ENCODE data around the gene SNTA1. TPM values are rescaled to one million over a fixed set of nuclear protein-coding genes. Genes with fewer than 3 reads are reported as not detected.
A peak's percentile ranks its signal among the peaks of the same experiment; 100 is the strongest.

Gene SNTA1
- total and polyA plus RNA-seq, 8 donors: 6.1 to 12.7 (median 10.2) TPM

DNA sequence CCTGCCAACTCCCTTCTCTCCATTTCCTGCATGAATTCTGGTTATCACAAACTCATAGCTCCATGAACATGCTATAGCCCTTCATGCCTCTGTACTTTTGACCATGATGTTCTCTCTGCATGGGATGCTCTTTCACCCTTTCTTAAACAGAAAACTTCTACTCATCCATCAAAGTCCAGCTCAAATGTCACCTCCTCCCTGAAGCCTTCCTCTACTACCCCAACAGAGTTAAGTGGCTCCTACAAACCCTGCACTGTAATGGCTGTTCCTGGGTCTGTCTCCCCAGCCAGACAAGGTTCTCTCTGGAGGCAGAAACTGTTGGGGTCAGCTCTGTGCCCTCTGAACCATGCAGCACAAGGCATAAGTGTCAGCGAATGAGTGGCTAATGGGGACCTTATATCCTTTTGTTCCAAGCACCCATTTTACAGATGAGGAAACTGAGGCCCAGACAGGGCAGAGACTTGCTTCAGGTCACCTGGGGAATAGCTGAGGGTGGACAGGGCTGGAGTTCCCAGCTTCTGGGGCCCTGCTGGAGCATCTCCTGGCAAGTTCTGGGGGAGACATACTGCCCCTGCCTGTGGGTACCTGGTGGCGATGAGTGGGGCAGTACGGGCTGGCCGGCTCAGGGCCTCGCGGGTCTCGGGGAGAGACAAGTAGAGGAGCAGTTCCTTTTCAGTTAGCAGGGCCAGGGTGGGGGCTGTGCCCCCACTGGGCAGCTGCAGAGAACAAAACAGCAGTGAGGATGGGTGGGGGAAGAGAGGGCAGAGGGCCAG is 31.7 kb downstream of the SNTA1 start:
- ATAC-seq: no peak
- peaks cover 0 to 34% of the 10 kb centered on the region in 2 donors for H3K36me3 ChIP-seq
- H3K27me3 ChIP-seq: no peaks in the 10 kb centered on the region
- no peaks in the 10 kb centered on the region for H3K9me3 ChIP-seq
- no peak for DNase-seq
- TF ChIP-seq, protein P1, sequence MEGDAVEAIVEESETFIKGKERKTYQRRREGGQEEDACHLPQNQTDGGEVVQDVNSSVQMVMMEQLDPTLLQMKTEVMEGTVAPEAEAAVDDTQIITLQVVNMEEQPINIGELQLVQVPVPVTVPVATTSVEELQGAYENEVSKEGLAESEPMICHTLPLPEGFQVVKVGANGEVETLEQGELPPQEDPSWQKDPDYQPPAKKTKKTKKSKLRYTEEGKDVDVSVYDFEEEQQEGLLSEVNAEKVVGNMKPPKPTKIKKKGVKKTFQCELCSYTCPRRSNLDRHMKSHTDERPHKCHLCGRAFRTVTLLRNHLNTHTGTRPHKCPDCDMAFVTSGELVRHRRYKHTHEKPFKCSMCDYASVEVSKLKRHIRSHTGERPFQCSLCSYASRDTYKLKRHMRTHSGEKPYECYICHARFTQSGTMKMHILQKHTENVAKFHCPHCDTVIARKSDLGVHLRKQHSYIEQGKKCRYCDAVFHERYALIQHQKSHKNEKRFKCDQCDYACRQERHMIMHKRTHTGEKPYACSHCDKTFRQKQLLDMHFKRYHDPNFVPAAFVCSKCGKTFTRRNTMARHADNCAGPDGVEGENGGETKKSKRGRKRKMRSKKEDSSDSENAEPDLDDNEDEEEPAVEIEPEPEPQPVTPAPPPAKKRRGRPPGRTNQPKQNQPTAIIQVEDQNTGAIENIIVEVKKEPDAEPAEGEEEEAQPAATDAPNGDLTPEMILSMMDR (IDR thresholded peaks at IDR 0.05): no peak
- H3K27ac ChIP-seq: no peak overlapping the region
- intact Hi-C loops (cut with DNase I): no loop called here
- H3K4me1 ChIP-seq: no peaks in the 10 kb centered on the region
- H3K4me3 ChIP-seq: no peak overlapping the region

DNA sequence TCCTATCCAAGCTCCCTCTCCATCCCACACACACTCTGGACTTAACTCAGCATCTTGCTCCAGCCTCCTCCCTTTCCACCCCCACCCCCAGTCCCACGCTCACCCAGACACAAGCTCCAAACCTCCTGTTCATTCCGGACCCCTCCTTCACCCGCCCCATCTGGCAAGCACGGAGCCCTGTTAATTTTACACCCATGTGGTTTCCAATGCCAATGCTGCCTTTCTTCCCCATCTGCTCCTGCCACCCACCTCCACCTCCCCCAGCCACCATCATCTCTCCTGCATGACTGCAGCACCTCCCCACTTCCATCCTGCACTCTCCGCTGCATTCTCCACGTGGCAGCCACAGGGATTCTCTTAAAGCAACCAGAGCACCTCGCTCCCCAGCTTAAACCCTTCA is 32.3 kb downstream of the SNTA1 start:
- H3K36me3 ChIP-seq: peaks cover 0 to 38% of the 10 kb centered on the region in 2 donors
- ATAC-seq (no peak), DNase-seq (no peak)
- TF ChIP-seq, protein P1 (IDR thresholded peaks at IDR 0.05): no peak
- H3K4me3 ChIP-seq: no peak overlapping the region
- intact Hi-C loops (cut with DNase I): no loop called here
- no peaks in the 10 kb centered on the region for H3K27me3 ChIP-seq
- no peak overlapping the region for H3K27ac ChIP-seq
- H3K9me3 ChIP-seq: no peaks in the 10 kb centered on the region
- H3K4me1 ChIP-seq: no peaks in the 10 kb centered on the region

DNA sequence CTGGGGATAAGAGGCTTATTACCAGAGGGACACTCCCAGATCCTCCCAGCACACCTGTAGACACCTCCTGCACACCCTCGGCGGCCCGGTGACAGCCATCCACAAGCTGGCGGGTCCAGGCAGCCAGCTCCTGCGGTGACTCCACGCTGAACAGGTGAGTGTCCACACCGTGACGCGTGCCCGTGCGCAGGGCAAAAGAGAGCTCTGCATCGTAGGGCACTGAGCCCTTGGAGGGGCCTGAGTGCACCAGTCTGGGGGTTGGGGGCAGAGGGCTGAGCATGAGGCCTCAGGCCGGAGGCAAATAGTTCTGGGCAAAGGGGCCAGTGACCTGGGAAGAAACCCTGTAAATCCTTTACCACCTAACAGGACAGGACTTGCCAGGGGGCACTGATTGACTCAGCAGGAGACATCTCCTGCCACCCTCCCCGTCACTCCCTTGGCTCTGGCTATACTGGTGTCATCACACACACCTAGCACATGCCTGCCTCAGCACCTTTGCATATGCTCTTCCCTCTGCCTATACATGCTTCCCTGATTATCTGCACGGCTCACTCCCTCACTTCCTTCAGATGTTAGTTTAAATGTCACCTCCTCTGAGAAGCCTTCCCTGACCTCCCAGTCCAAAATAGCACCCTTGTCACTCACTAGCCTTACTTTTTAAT is 33.4 kb downstream of the SNTA1 start:
- Histone ChIP-seq H3K4me1 (no peaks in the 10 kb centered on the region), H3K36me3 (peaks cover 0 to 40% of the 10 kb centered on the region in 2 donors), H3K9me3 (no peaks in the 10 kb centered on the region), H3K27ac (no peak overlapping the region), H3K4me3 (no peak overlapping the region), H3K27me3 (no peaks in the 10 kb centered on the region)
- no peak for ATAC-seq
- DNase-seq: peak in 1 of 4 donors; percentile 80
- intact Hi-C loops (cut with DNase I): no loop called here
- TF ChIP-seq, protein P1 (IDR thresholded peaks at IDR 0.05): no peak

DNA sequence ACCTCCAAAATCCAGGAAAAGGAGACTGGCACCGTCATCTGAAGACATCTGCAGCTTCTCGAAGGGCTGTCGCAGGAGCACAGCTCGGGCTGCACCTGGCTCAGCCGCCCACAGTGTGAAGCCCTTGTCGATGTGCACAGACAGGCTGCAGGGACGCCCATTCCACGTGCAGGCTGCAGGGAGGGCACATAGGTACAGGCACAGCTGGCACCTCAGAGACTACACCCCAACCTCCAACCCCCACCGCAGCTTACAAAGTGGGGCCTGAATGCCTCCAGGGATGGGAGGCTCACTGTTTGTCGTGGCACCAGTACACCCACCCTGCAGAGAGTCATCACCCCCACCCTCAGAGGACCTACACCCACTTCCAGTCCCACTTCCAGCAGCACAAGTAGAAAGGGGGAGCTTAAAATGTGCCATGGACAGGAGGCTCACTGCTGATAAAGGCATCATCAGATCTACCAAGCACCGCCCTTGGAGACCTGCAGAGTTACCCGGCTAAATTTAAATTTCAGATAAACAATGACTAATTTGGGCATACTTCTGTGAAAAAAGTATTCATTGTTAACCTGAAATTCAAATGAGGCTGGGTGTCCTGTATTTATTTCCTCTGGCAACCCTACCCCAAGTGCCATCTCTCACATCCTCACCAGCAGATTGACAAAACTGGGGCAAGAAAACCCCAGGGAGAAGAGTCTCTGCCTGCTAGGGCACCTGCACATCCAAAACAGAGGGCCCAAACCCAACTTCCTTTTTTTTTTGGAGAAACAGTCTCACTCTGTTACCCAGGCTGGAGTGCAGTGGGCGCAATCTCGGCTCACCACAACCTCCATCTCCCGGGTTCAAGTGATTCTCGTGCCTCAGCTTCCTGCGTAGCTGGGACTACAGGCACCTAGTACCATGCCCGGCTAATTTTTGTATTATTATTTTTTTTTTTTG is 34.6 kb downstream of the SNTA1 start:
- Histone ChIP-seq H3K4me3 (no peak overlapping the region), H3K36me3 (peaks cover 0 to 40% of the 10 kb centered on the region in 2 donors), H3K9me3 (no peaks in the 10 kb centered on the region), H3K4me1 (no peaks in the 10 kb centered on the region), H3K27ac (no peak overlapping the region), H3K27me3 (no peaks in the 10 kb centered on the region)
- DNase-seq: no peak
- TF ChIP-seq, protein P1 (IDR thresholded peaks at IDR 0.05): no peak
- intact Hi-C loops (cut with DNase I): no loop called here
- no peak for ATAC-seq

All from left lung (tissue), 10 donors.